Peyer's patch (tissue), 4 donors: ENCODE results near the gene URI1.

Experiments
- CTCF ChIP-seq, 6 experiments: fragments of 450-650 bp in 4 of 6; fragments of 200-600 bp in 2 of 6; sonication (generic) in 1 of 6; IDR thresholded peaks; one replicate each; pipeline ENCODE4 v1.5.1; 2017 to 2019; ENCODE audit warnings: antibody characterized with exemption in 6 of 6, mild to moderate bottlenecking in 3 of 6, moderate library complexity in 1 of 6
- POLR2A ChIP-seq, 2 donors: fragments of 450-650 bp; IDR thresholded peaks; one replicate each; pipeline ENCODE4 v1.5.1; 2017; ENCODE audit warnings: antibody characterized with exemption in 2 of 2, mild to moderate bottlenecking in 2 of 2, moderate library complexity in 2 of 2

DNA sequence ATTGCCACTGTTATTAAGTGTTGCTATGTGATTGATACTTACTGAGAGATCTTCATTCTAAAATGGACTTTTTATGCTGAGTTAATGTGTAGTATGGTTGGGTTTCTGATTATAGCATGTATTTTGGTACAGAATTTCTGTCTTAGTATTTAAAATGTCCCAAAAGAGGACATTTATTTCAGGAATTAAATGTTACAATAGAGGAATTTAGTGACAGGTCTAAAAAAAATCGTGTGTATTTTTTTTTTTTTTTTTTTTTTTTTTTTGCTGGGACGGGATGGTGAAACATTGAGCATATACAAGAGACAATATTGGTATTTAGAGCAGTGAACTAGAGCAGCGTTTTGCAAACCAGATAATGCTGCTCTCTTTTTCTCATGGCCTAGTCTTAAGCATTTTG is 27.9 kb downstream of the URI1 start:
- TF ChIP-seq CTCF (IDR thresholded peaks at IDR 0.05) (no peak), POLR2A (IDR thresholded peaks at IDR 0.05) (no peak)
